RWPE2 (cell line): ENCODE data around the gene FOSL2.

Experiments
- ATAC-seq: fragments of 200-7000 bp; cut with Tn5 transposase; 3 replicates; pipeline ENCODE4 v1.9.1; 2021; ENCODE audit warnings: low read depth
- DNase-seq: peaks from one replicate; pipeline ENCODE4 v3.0.0-alpha.2; 2020; ENCODE audit warnings: low spot score
- H3K27ac ChIP-seq: fragments of 450-650 bp; 2 replicates; pipeline ENCODE4 v1.5.1; 2017; ENCODE audit warnings: mild to moderate bottlenecking; ENCODE audit not compliant: poor library complexity, severe bottlenecking
- H3K27me3 ChIP-seq: fragments of 250-450 bp; sonication (Bioruptor Pico); 2 replicates; pipeline ENCODE4 v1.5.1; 2021; ENCODE audit warnings: mild to moderate bottlenecking, moderate library complexity; ENCODE audit not compliant: insufficient read depth, poor library complexity, severe bottlenecking
- H3K36me3 ChIP-seq: fragments of 250-450 bp; sonication (Bioruptor Pico); 2 replicates; pipeline ENCODE4 v1.5.1; 2020; ENCODE audit warnings: low read depth, mild to moderate bottlenecking, moderate library complexity
- H3K4me1 ChIP-seq: fragments of 250-450 bp; sonication (Bioruptor Pico); 2 replicates; pipeline ENCODE4 v1.5.1; 2021; ENCODE audit warnings: mild to moderate bottlenecking, moderate library complexity; ENCODE audit not compliant: insufficient read depth, poor library complexity, severe bottlenecking
- H3K4me3 ChIP-seq: fragments of 250-450 bp; sonication (Bioruptor Pico); 2 replicates; pipeline ENCODE4 v1.5.1; 2021; ENCODE audit warnings: mild to moderate bottlenecking, moderate library complexity; ENCODE audit not compliant: severe bottlenecking
- H3K9me3 ChIP-seq: fragments of 250-450 bp; sonication (Bioruptor Pico); 2 replicates; pipeline ENCODE4 v1.5.1; 2021; ENCODE audit warnings: mild to moderate bottlenecking, moderate library complexity; ENCODE audit not compliant: severe bottlenecking
- CTCF ChIP-seq: fragments of 450-650 bp; IDR thresholded peaks from one replicate; pipeline ENCODE4 v1.5.1; 2017; ENCODE audit warnings: mild to moderate bottlenecking, moderate library complexity; ENCODE audit not compliant: poor library complexity, severe bottlenecking

The FOSL2 gene

DNA sequence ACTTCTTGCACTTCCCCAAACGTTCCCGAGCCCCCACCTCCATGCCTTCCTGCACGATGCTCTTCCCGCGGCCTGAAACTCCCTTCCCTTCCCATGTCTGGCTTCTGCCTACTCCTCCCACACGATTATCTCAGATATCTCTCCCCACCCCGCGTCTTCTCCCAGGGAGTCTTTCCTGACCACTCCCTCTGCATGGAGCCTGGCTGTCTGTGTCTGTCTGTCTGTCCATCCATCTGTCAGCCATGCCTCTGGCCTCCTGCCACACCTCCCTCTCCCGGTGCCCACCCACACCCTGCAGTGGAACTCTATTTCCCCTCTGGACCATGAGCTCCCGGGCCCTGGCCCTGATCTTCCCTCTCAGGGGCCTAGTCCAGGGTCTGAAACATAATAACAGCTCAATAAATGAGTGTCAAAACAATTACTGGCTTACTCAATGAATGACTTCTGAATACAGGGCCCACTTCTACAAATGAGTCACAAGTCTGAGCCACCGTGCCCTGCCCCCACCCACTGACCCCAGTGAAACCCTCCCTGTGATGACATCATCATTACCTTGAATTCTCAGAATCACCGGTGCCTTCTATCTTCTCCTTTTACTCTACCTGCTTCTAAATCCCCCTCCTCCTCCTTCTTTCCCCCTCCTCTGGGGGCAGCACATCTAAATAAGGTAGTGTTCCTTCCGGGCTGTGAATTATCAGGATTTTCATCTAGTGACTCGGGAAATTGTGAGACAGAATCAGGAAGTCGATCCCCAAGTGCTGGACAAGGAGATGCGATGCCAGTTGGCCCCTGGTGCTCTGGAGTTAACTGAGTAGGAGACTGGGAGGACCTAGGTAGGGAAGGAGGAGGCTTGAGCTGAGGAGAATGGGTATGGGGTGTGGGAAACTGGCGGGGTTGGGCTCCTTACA lies 57.1 kb downstream of the FOSL2 start:
- no peaks in the 10 kb centered on the region for H3K27me3 ChIP-seq
- no peak for TF ChIP-seq CTCF
- no peaks in the 10 kb centered on the region for H3K9me3 ChIP-seq
- H3K4me1 ChIP-seq = peaks cover 64% of the 10 kb centered on the region
- H3K36me3 ChIP-seq = no peaks in the 10 kb centered on the region
- H3K27ac ChIP-seq = peak overlapping the region; percentile 92
- no peak; the same call in 2 of the 3 replicates for ATAC-seq
- no peak for DNase-seq
- H3K4me3 ChIP-seq = no peak overlapping the region

DNA sequence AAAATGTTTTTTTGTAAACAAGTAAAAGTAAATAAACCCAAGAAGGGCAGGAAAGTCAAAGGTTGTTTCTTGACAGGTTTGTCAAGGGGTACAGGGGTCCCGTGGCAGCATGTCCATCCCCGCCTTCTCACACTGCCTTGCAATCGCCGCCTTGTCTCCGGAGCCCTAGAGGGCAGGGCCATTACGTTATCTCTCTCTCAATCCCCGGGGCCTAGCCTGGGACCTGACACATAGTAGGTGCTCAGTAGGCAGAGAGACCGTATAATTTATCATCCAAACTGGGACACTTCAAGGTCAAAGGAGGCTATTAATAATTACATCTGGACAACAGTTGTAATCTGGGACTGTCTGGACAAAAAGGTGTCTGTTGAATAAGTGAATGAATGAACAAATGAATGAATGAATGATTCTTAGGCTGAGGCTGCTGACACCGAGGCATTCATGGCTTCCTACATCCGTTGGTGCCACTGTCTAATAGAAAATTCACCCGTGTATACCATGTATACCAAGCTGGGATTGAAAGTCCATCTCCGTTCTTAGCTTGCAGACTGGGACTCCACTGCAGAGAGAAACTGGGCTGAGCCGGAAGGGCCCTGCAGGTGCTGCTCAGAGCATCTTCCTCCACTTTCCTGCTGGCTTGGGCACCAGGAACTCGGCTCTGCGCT lies 58.4 kb downstream of the FOSL2 start:
- Histone ChIP-seq H3K4me1 (peaks cover 53% of the 10 kb centered on the region), H3K27ac (no peak overlapping the region), H3K4me3 (no peak overlapping the region), H3K36me3 (no peaks in the 10 kb centered on the region), H3K9me3 (no peaks in the 10 kb centered on the region), H3K27me3 (no peaks in the 10 kb centered on the region)
- DNase-seq = no peak
- TF ChIP-seq CTCF = no peak
- no peak for ATAC-seq

GRCh38 chr2:28451793-28452533 lies 59.3 kb downstream of the FOSL2 start:
- DNase-seq = no peak
- no peaks in the 10 kb centered on the region for H3K36me3 ChIP-seq
- no peak overlapping the region for H3K4me3 ChIP-seq
- TF ChIP-seq CTCF = no peak
- ATAC-seq = peak; percentile 14; the same call in 2 of the 3 replicates
- H3K27me3 ChIP-seq = no peaks in the 10 kb centered on the region
- peaks cover 43% of the 10 kb centered on the region for H3K4me1 ChIP-seq
- H3K27ac ChIP-seq = no peak overlapping the region
- no peaks in the 10 kb centered on the region for H3K9me3 ChIP-seq

GRCh38 chr2:28452534-28453081 lies 60.0 kb downstream of the FOSL2 start:
- peak; percentile 51; the same call in 2 of the 3 replicates for ATAC-seq

More at GRCh38 chr2:28452534-28453081, 60.0 kb downstream of the FOSL2 start:
- H3K4me3 ChIP-seq = no peak overlapping the region
- no peaks in the 10 kb centered on the region for H3K36me3 ChIP-seq
- DNase-seq = no peak
- H3K27ac ChIP-seq = no peak overlapping the region
- H3K4me1 ChIP-seq = peaks cover 37% of the 10 kb centered on the region
- peak; percentile 89 for TF ChIP-seq CTCF
- H3K27me3 ChIP-seq = no peaks in the 10 kb centered on the region
- no peaks in the 10 kb centered on the region for H3K9me3 ChIP-seq
